ENCODE measurements around the gene FITM1.
A peak's percentile ranks its signal among the peaks of the same experiment; 100 is the strongest.

The FITM1 gene

DNA sequence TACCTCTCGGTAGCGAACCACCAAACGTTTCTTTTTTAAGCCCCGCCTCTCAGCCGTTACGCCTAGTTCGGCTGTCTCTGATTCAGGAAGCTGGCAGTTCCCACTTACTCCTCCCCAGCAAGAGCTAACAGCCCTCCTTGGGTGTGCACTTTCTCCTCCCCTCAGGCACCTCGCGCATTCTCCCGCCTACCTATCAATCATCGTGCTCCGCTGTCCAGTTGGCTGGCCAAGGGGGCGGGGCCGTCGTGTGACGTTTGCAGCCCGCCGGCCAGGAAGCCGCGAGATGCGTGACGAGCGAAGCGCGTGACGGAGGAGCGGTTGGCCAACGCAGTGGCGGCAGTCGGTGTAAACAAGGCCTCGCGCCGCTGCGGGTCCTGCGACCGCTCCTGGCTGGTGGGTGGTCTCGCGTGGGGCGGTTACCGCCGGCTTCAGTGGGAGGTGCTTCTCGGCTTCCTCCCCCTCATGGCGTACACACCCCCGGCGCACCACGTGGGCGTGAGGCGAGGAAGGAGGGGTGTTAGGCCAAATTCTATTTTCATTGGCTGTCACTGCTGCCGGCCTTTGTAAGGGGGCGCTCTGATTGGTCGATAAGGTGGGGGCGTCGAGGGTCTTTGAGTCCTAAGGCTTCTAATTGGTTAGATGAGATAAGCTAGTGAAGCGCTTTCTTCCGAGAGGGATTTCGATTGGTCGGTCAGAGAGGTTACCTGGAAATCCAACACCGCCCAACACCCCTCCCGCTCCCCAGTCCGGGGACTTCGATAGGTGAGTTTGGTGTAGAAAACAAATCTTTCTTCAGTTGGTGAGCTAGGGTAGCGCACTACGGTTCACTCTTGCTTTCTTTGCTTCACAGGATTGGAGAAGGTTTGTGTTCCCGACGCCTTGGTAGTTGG lies 15.7 kb upstream of the FITM1 start, which contains the start of the genes DCAF11 and NRL (continued):
- TF ChIP-seq KLF17 (tag by site-specific recombination; IDR thresholded peaks at IDR 0.05) (peak; percentile 48; the same call in 1 of the 2 replicates), ZNF138 (tag by site-specific recombination; IDR thresholded peaks at IDR 0.05; ENCODE audit: borderline replicate concordance) (no peak), ZNF544 (tag by site-specific recombination; IDR thresholded peaks at IDR 0.05) (no peak), KLF10 (tag by site-specific recombination; IDR thresholded peaks at IDR 0.05) (peak; percentile 100), ZNF423 (tag by site-specific recombination; IDR thresholded peaks at IDR 0.05) (0 out of 2 replicates have a peak, but pooled peaks have one; percentile 15), ZNF280D (tag by site-specific recombination; IDR thresholded peaks at IDR 0.05) (no peak), ZNF473 (tag by site-specific recombination; IDR thresholded peaks at IDR 0.05) (no peak), OVOL3 (tag by site-specific recombination; IDR thresholded peaks at IDR 0.05) (no peak), HOXD13 (CRISPR knock-in tag; IDR thresholded peaks at IDR 0.05; ENCODE audit: borderline replicate concordance) (no peak), ZNF571 (tag by site-specific recombination; IDR thresholded peaks at IDR 0.05) (no peak), BCL11A (tag by site-specific recombination; IDR thresholded peaks at IDR 0.05; ENCODE audit: low read depth) (no peak), ZNF670 (tag by site-specific recombination; IDR thresholded peaks at IDR 0.05; ENCODE audit: low read depth) (no peak), KLF1 (tag by site-specific recombination; IDR thresholded peaks at IDR 0.05) (peak; percentile 91), ZNF776 (tag by site-specific recombination; IDR thresholded peaks at IDR 0.05; ENCODE audit: borderline replicate concordance) (no peak), ZNF184 (tag by site-specific recombination; IDR thresholded peaks at IDR 0.05) (no peak), ZNF114 (tag by site-specific recombination; IDR thresholded peaks at IDR 0.05) (no peak), SP7 (tag by site-specific recombination; IDR thresholded peaks at IDR 0.05) (peak; percentile 59), ZNF48 (tag by site-specific recombination; IDR thresholded peaks at IDR 0.05) (no peak), ZNF26 (tag by site-specific recombination; IDR thresholded peaks at IDR 0.05) (no peak), ZNF350 (tag by site-specific recombination; IDR thresholded peaks at IDR 0.05) (no peak), ZNF221 (tag by site-specific recombination; IDR thresholded peaks at IDR 0.05; ENCODE audit: borderline replicate concordance) (no peak), SCRT2 (tag by site-specific recombination; IDR thresholded peaks at IDR 0.05) (no peak)
- TF ChIP-seq, protein P1, sequence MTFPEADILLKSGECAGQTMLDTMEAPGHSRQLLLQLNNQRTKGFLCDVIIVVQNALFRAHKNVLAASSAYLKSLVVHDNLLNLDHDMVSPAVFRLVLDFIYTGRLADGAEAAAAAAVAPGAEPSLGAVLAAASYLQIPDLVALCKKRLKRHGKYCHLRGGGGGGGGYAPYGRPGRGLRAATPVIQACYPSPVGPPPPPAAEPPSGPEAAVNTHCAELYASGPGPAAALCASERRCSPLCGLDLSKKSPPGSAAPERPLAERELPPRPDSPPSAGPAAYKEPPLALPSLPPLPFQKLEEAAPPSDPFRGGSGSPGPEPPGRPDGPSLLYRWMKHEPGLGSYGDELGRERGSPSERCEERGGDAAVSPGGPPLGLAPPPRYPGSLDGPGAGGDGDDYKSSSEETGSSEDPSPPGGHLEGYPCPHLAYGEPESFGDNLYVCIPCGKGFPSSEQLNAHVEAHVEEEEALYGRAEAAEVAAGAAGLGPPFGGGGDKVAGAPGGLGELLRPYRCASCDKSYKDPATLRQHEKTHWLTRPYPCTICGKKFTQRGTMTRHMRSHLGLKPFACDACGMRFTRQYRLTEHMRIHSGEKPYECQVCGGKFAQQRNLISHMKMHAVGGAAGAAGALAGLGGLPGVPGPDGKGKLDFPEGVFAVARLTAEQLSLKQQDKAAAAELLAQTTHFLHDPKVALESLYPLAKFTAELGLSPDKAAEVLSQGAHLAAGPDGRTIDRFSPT (tag by site-specific recombination; IDR thresholded peaks at IDR 0.05) = no peak
- TF ChIP-seq, protein P2, sequence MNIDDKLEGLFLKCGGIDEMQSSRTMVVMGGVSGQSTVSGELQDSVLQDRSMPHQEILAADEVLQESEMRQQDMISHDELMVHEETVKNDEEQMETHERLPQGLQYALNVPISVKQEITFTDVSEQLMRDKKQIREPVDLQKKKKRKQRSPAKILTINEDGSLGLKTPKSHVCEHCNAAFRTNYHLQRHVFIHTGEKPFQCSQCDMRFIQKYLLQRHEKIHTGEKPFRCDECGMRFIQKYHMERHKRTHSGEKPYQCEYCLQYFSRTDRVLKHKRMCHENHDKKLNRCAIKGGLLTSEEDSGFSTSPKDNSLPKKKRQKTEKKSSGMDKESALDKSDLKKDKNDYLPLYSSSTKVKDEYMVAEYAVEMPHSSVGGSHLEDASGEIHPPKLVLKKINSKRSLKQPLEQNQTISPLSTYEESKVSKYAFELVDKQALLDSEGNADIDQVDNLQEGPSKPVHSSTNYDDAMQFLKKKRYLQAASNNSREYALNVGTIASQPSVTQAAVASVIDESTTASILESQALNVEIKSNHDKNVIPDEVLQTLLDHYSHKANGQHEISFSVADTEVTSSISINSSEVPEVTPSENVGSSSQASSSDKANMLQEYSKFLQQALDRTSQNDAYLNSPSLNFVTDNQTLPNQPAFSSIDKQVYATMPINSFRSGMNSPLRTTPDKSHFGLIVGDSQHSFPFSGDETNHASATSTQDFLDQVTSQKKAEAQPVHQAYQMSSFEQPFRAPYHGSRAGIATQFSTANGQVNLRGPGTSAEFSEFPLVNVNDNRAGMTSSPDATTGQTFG (tag by site-specific recombination; IDR thresholded peaks at IDR 0.05; ENCODE audit: borderline replicate concordance) = no peak
- TF ChIP-seq, protein P3, sequence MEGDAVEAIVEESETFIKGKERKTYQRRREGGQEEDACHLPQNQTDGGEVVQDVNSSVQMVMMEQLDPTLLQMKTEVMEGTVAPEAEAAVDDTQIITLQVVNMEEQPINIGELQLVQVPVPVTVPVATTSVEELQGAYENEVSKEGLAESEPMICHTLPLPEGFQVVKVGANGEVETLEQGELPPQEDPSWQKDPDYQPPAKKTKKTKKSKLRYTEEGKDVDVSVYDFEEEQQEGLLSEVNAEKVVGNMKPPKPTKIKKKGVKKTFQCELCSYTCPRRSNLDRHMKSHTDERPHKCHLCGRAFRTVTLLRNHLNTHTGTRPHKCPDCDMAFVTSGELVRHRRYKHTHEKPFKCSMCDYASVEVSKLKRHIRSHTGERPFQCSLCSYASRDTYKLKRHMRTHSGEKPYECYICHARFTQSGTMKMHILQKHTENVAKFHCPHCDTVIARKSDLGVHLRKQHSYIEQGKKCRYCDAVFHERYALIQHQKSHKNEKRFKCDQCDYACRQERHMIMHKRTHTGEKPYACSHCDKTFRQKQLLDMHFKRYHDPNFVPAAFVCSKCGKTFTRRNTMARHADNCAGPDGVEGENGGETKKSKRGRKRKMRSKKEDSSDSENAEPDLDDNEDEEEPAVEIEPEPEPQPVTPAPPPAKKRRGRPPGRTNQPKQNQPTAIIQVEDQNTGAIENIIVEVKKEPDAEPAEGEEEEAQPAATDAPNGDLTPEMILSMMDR (tag by site-specific recombination; IDR thresholded peaks at IDR 0.05) = no peak
- TF ChIP-seq, protein P4, sequence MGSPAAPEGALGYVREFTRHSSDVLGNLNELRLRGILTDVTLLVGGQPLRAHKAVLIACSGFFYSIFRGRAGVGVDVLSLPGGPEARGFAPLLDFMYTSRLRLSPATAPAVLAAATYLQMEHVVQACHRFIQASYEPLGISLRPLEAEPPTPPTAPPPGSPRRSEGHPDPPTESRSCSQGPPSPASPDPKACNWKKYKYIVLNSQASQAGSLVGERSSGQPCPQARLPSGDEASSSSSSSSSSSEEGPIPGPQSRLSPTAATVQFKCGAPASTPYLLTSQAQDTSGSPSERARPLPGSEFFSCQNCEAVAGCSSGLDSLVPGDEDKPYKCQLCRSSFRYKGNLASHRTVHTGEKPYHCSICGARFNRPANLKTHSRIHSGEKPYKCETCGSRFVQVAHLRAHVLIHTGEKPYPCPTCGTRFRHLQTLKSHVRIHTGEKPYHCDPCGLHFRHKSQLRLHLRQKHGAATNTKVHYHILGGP (tag by site-specific recombination; IDR thresholded peaks at IDR 0.05) = no peak

All from HEK293 (cell line).